Suprapubic skin (tissue), 4 donors: ENCODE results near the gene TOMM40.

Experiments
- EP300 ChIP-seq: sonication (generic); formaldehyde crosslinking; IDR thresholded peaks from one replicate; pipeline ENCODE4 v1.6.1; 2017; ENCODE audit warnings: antibody characterized with exemption
- POLR2A ChIP-seq, 2 donors: fragments of 450-650 bp; IDR thresholded peaks; one replicate each; pipeline ENCODE4 v1.6.1; 2017; ENCODE audit warnings: antibody characterized with exemption in 2 of 2, mild to moderate bottlenecking in 2 of 2, moderate library complexity in 2 of 2
- POLR2AphosphoS5 ChIP-seq, 3 donors: sonication (generic); formaldehyde crosslinking; IDR thresholded peaks; one replicate each; pipeline ENCODE4 v1.6.1; 2017; ENCODE audit warnings: antibody characterized with exemption in 3 of 3
- TF ChIP-seq, protein P1 (sequence below), 2 donors: fragments of 200-600 bp in 1 of 2; fragments of 450-650 bp in 1 of 2; sonication (generic) in 1 of 2; IDR thresholded peaks; one replicate each; pipeline ENCODE4 v1.5.1; 2016 to 2019; ENCODE audit warnings: antibody characterized with exemption in 2 of 2, mild to moderate bottlenecking in 1 of 2, moderate library complexity in 1 of 2

GRCh38 chr19:44887648-44888047, 3.4 kb upstream of the TOMM40 start:
- TF ChIP-seq, protein P1, sequence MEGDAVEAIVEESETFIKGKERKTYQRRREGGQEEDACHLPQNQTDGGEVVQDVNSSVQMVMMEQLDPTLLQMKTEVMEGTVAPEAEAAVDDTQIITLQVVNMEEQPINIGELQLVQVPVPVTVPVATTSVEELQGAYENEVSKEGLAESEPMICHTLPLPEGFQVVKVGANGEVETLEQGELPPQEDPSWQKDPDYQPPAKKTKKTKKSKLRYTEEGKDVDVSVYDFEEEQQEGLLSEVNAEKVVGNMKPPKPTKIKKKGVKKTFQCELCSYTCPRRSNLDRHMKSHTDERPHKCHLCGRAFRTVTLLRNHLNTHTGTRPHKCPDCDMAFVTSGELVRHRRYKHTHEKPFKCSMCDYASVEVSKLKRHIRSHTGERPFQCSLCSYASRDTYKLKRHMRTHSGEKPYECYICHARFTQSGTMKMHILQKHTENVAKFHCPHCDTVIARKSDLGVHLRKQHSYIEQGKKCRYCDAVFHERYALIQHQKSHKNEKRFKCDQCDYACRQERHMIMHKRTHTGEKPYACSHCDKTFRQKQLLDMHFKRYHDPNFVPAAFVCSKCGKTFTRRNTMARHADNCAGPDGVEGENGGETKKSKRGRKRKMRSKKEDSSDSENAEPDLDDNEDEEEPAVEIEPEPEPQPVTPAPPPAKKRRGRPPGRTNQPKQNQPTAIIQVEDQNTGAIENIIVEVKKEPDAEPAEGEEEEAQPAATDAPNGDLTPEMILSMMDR (IDR thresholded peaks at IDR 0.05): no peak
- TF ChIP-seq POLR2A (IDR thresholded peaks at IDR 0.05) (no peak), EP300 (no peak), POLR2AphosphoS5 (IDR thresholded peaks at IDR 0.05) (no peak)
